Upper lobe of left lung (tissue), 6 donors: ENCODE measurements around the gene PGR. TPM values are rescaled to one million over a fixed set of nuclear protein-coding genes. Genes with fewer than 3 reads are reported as not detected.
A peak's percentile ranks its signal among the peaks of the same experiment; 100 is the strongest.

Source experiments
- ATAC-seq, 2 donors: fragments of 200-7000 bp; cut with Tn5 transposase; one replicate each; pipeline ENCODE4 v1.9.1; 2022; ENCODE audit warnings: mild to moderate bottlenecking in 2 of 2, moderate library complexity in 2 of 2; ENCODE audit not compliant: low FRiP score in 2 of 2
- DNase-seq, 2 donors: peaks; one replicate each; pipeline ENCODE4 v3.0.0-alpha.2; 2019 to 2020
- H3K27ac ChIP-seq, 4 donors: fragments of 200-600 bp; sonication (generic); one replicate each; pipeline ENCODE4 v1.5.1; 2016 to 2019
- H3K27me3 ChIP-seq, 4 donors: fragments of 200-600 bp; sonication (generic); one replicate each; pipeline ENCODE4 v1.5.1; 2017 to 2019
- H3K36me3 ChIP-seq, 4 donors: fragments of 200-600 bp; sonication (generic); one replicate each; pipeline ENCODE4 v1.5.1; 2016 to 2019
- H3K4me1 ChIP-seq, 4 donors: fragments of 200-600 bp; sonication (generic); one replicate each; pipeline ENCODE4 v1.5.1; 2018 to 2019
- H3K4me3 ChIP-seq, 4 donors: fragments of 200-600 bp; sonication (generic); one replicate each; pipeline ENCODE4 v1.5.1; 2017 to 2019; ENCODE audit warnings: mild to moderate bottlenecking in 2 of 4, moderate library complexity in 1 of 4
- H3K9me3 ChIP-seq, 4 donors: fragments of 200-600 bp; sonication (generic); one replicate each; pipeline ENCODE4 v1.5.1; 2018 to 2019
- EP300 ChIP-seq, 4 donors: sonication (generic); formaldehyde crosslinking; IDR thresholded peaks; one replicate each; pipeline ENCODE4 v1.5.1; 2017; ENCODE audit warnings: antibody characterized with exemption in 4 of 4, control low read depth in 2 of 4
- POLR2A ChIP-seq, 4 donors: fragments of 450-650 bp; IDR thresholded peaks; one replicate each; pipeline ENCODE4 v1.5.1; 2016 to 2017; ENCODE audit warnings: antibody characterized with exemption in 4 of 4, mild to moderate bottlenecking in 2 of 4
- POLR2AphosphoS5 ChIP-seq, 2 donors: sonication (generic); formaldehyde crosslinking; IDR thresholded peaks; one replicate each; pipeline ENCODE4 v1.5.1; 2017; ENCODE audit warnings: antibody characterized with exemption in 2 of 2
- WGBS, 2 donors: methylation state at CpG; one replicate each; pipeline ENCODE4 v1.1.5; 2017 to 2018; 5-methylcytosine and 5-hydroxymethylcytosine counted together
- total RNA-seq, 6 donors: library from RNA; depleted of rRNA in 4 of 6; stranded (reverse); fragments of >200 nt in 4 of 6; gene quantifications; one replicate each; pipeline versions ENCODE4 v1.1.0 to v1.2.1, GENCODE V29; 2016 to 2021
- TF ChIP-seq, protein P1 (sequence below), 6 experiments: fragments of 450-650 bp in 4 of 6; fragments of 200-600 bp in 2 of 6; sonication (generic) in 2 of 6; IDR thresholded peaks; one replicate each; pipeline ENCODE4 v1.5.1; 2016 to 2019; ENCODE audit warnings: antibody characterized with exemption in 6 of 6
- donor health status: DM: no; HTN: no; CAD: no; lungs with moderate emphysema.
- donor health status: DM: no; HTN: yes; CAD: no; lungs with severe emphysema.

The PGR gene
- total RNA-seq, 6 donors from 2014 or later, result 0.94 to 4.2 (median 2.3) TPM

DNA sequence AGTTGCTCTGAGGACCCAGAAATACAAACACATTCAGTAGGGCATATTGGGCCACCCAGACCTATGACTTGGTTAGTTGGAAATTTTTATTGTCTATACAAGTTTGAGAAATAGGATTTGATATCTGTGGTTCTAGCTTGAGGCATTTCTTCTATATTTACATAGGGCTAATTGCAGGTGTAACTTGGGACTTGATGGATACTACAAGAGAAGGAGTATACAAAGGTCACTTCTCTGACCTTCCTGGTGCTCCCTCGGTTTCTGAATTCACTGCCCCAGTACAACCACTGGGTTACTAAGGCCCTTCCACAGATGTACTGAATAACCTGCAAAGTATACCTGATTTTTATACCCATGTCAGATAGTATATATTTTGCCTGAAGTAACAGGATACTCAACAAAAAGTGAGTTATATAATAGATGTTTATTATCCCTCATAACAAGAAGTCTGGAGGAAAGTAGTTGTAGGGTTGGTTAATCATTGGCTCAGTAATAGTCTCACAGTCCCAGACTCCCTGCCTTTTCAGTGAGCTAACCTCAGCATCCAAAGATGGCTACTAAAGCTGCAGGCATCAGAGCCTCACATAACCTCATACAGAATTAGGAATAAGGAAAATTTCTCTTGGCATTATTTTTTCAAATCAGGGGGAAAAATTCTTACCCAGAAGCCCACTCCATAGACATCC is 8.8 kb upstream of the PGR start:
- no peak overlapping the region for H3K4me3 ChIP-seq
- TF ChIP-seq, protein P1, sequence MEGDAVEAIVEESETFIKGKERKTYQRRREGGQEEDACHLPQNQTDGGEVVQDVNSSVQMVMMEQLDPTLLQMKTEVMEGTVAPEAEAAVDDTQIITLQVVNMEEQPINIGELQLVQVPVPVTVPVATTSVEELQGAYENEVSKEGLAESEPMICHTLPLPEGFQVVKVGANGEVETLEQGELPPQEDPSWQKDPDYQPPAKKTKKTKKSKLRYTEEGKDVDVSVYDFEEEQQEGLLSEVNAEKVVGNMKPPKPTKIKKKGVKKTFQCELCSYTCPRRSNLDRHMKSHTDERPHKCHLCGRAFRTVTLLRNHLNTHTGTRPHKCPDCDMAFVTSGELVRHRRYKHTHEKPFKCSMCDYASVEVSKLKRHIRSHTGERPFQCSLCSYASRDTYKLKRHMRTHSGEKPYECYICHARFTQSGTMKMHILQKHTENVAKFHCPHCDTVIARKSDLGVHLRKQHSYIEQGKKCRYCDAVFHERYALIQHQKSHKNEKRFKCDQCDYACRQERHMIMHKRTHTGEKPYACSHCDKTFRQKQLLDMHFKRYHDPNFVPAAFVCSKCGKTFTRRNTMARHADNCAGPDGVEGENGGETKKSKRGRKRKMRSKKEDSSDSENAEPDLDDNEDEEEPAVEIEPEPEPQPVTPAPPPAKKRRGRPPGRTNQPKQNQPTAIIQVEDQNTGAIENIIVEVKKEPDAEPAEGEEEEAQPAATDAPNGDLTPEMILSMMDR (IDR thresholded peaks at IDR 0.05), result no peak
- TF ChIP-seq EP300 (IDR thresholded peaks at IDR 0.05) (no peak), POLR2AphosphoS5 (IDR thresholded peaks at IDR 0.05) (no peak), POLR2A (IDR thresholded peaks at IDR 0.05) (no peak)
- WGBS, 2 donors, result 64 to 76% methylated on average over 1 of the region's 1 CpG
- H3K9me3 ChIP-seq, result no peaks in the 10 kb centered on the region
- no peaks in the 10 kb centered on the region for H3K27me3 ChIP-seq
- DNase-seq, result no peak
- no peaks in the 10 kb centered on the region for H3K36me3 ChIP-seq
- H3K4me1 ChIP-seq, result no peaks in the 10 kb centered on the region
- H3K27ac ChIP-seq, result no peak overlapping the region
- no peak for ATAC-seq

DNA sequence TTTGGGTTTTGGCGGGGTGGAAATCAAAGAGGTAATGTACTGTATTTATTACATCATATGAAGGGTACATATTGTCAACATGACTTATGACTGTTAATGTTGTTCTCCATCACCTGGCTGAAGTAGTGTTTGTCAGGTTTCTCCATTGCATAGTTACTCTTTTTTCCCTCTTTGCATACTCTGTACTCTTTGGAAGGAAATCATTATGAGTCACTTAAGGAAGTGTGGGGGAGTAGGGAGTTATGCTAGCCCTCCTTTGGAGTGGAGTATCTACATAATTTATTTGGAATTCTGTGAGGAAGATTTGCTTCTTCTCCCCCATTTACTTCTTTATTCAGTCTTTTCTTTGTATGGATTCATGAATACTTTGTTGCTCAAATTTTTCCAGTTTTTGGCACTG is 3.6 kb upstream of the PGR start:
- Histone ChIP-seq H3K4me3 (no peak overlapping the region), H3K9me3 (no peaks in the 10 kb centered on the region), H3K27ac (no peak overlapping the region), H3K27me3 (peaks cover 0 to 9% (median 3%) of the 10 kb centered on the region in 4 donors), H3K4me1 (peaks cover 0 to 10% (median 2%) of the 10 kb centered on the region in 4 donors), H3K36me3 (no peaks in the 10 kb centered on the region)
- ATAC-seq (no peak), DNase-seq (no peak)
- 79 to 100% methylated on average over 1 of the region's 1 CpG for WGBS, 2 donors
- TF ChIP-seq POLR2A (IDR thresholded peaks at IDR 0.05), result no peak
- TF ChIP-seq EP300 (IDR thresholded peaks at IDR 0.05), result no peak
- no peak for TF ChIP-seq POLR2AphosphoS5 (IDR thresholded peaks at IDR 0.05)

DNA sequence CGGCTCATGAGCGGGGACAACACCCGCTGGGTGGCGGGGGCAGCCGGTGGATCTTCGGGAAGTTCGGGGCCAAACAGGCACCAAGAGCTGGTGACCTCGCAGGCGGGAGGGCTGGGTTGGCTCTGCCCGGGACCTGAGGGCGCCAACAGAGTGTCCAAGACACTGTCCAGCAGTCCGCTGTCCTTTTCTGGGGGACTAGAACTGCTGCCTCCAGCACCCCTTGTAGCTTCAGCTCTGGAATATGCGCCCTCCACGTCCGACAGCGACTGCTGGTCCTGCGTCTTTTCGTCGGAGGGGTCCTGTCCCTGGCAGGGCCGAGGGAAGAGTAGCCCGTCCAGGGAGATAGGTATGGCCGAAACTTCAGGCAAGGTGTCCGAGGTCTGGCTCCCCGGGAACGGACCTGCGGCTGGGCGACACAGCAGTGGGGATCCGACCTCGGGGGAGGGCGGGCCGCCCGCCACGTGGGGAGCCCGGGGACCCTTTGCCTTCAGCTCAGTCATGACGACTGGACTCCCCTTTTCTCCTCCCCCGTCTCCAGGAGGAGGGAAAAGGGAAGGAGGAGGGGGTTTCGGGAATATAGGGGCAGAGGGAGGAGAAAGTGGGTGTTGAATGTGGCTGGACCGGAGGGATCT is 926 bp downstream of the PGR start:
- no peak for TF ChIP-seq POLR2AphosphoS5 (IDR thresholded peaks at IDR 0.05)
- peak; percentile 5 to 36 for ATAC-seq
- Histone ChIP-seq H3K36me3 (no peaks in the 10 kb centered on the region), H3K9me3 (no peaks in the 10 kb centered on the region), H3K4me1 (peaks cover 0 to 16% (median 7%) of the 10 kb centered on the region in 4 donors), H3K27me3 (peaks cover 0 to 20% (median 8%) of the 10 kb centered on the region in 4 donors), H3K27ac (peak overlapping the region in 3 of 4 donors; percentile 42 to 78 (median 57)), H3K4me3 (peak overlapping the region in 3 of 4 donors; percentile 43 to 55 (median 50))
- 2 to 3% methylated on average over 16 to 30 of the region's 38 CpGs for WGBS, 2 donors
- DNase-seq, result peak; percentile 21 to 81

DNA sequence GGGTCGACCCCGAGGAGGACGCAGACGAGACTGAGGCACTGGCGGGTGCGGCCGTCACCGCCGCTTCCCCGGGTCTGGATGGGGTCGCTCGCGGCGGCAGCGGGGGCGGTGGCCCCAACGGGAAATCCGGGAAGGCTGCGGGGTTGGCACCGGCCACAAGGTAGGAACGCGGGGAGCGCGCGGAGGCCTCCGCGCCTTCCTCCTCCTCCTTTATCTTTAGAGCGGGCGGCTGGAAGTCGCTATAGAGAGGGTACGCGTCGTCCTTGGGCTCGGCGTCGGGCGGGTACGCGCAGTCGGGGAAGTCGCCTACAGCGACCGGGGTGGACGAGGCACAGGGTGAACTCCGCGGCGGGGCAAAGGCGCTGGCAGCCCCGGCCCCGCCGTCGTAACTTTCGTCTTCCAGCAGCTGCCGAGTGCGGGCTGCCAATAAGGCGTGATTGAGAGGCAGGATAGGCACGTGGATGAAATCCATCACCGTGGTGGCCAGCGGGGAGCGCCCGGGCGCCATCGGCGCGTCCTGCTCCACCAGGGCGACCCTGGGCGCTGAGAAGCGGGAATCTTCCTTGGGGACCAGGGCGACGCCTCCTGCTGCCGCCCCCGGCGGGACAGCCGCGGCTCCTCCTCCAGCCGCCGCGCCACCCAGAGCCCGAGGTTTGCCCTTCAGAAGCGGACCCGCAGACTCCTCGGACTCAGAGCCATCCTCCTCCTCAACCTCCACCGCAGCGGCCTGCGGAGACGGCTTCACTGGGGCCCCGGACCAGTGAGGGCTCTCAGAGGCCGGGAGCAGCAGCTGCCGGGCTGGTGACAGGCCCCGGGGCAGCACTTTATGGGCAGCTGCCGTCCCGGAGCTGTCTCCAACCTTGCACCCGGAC is 1.7 kb downstream of the PGR start:
- H3K4me1 ChIP-seq, result peaks cover 0 to 16% (median 7%) of the 10 kb centered on the region in 4 donors
- no peaks in the 10 kb centered on the region for H3K9me3 ChIP-seq
- TF ChIP-seq, protein P1 (IDR thresholded peaks at IDR 0.05), result no peak
- no peak for TF ChIP-seq EP300 (IDR thresholded peaks at IDR 0.05)
- TF ChIP-seq POLR2A (IDR thresholded peaks at IDR 0.05), result no peak
- TF ChIP-seq POLR2AphosphoS5 (IDR thresholded peaks at IDR 0.05), result no peak
- H3K4me3 ChIP-seq, result peak overlapping the region in 3 of 4 donors; percentile 43 to 55 (median 50)
- peaks cover 0 to 20% (median 8%) of the 10 kb centered on the region in 4 donors for H3K27me3 ChIP-seq
- DNase-seq (peak; percentile 28 to 86), ATAC-seq (peak; percentile 7 to 47)
- H3K27ac ChIP-seq, result peak overlapping the region; percentile 42 to 78 (median 54)
- no peaks in the 10 kb centered on the region for H3K36me3 ChIP-seq
- 20% methylated on average over 17 of the region's 93 CpGs; no CpG with 5 or more reads in 1 of the 2 donors for WGBS, 2 donors

DNA sequence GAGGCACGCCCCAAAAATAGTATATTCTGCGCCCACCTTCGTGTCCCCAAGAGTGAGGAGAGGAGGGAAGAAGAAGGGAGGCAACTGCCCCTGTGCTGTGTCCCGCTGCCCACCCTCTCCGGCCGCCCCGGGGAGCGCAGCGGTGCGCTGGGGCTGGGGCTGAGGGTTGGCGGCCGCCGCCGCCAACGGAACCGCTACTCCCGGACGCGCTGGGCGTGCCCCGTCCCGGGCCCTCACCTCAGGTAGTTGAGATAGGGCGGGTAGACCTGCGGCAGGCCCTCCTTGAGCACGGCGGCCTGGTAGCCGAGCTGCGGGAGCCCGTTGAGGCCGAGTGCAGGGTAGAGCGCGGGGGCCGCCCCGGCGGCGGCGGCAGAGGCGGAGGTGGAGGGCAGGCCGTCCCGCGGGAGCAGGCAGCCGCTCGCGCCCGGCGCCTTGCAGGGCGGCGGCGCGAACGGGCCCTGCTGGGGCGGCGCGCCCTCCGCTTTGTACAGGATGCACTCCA is 2.4 kb downstream of the PGR start:
- WGBS, 2 donors, result 0 to 20% methylated on average over 6 to 9 of the region's 55 CpGs
- H3K36me3 ChIP-seq, result no peaks in the 10 kb centered on the region
- DNase-seq (peak in 1 of 2 donors; percentile 23), ATAC-seq (peak in 1 of 2 donors; percentile 63)
- H3K9me3 ChIP-seq, result no peaks in the 10 kb centered on the region
- H3K4me3 ChIP-seq, result peak overlapping the region; percentile 12 to 55 (median 46)
- TF ChIP-seq POLR2AphosphoS5 (IDR thresholded peaks at IDR 0.05), result no peak
- TF ChIP-seq, protein P1 (IDR thresholded peaks at IDR 0.05), result no peak
- TF ChIP-seq POLR2A (IDR thresholded peaks at IDR 0.05), result no peak
- peak overlapping the region in 3 of 4 donors; percentile 43 to 78 (median 57) for H3K27ac ChIP-seq
- H3K27me3 ChIP-seq, result peaks cover 0 to 20% (median 8%) of the 10 kb centered on the region in 4 donors
- peaks cover 0 to 16% (median 7%) of the 10 kb centered on the region in 4 donors for H3K4me1 ChIP-seq
